LHCN-M2 (cell line): ENCODE results near the gene MBNL1. TPM values are rescaled to one million over a fixed set of nuclear protein-coding genes. Genes with fewer than 3 reads are reported as not detected.

Experiments used
- DNase-seq: peaks from one replicate; pipeline ENCODE4 v3.0.0-alpha.2; 2012; ENCODE audit warnings: low read depth
- total RNA-seq: library from RNA; depleted of rRNA; stranded (reverse); fragments of >200 nt; gene quantifications from 2 replicates; pipeline ENCODE4 v1.2.3, GENCODE V29; 2014

The MBNL1 gene
- total RNA-seq, 1 experiment from 2014 or later: 149 TPM

DNA sequence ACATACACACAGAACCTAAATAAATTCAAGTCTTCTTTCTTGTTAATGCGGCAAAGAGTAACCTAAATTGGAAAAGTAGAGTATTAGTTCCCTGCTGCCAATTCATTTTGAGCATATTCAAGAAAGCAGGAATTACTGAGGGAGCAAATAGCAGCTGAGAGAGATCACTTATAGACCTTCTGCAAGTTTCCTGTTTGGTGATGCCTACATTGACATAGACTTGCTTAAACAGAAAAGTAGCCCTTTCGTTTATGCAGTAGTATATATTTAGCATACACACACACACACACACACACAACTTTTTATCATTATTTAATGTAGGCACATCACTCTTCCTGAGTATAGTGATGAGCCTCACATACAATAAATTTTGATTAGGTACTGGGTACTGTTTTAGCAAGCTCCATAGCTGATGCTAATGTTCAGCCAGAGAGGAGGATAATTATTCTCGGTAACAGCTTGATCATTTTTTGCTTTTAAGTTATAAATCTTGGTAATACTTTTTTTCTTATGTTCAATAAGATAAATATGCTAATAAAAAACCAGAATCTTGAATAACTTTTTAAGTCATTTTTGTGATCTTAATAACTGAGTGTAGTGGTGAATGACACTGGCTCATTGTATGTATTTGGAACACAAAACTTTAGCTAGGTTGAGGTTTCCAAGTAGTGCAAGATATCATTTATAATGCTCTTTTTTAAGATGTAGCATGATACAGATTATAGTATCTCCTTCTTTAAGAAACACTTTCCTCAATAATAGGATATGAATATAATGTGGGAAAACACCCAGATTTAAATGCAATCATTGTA lies 174.7 kb downstream of the MBNL1 start:
- DNase-seq: no peak

DNA sequence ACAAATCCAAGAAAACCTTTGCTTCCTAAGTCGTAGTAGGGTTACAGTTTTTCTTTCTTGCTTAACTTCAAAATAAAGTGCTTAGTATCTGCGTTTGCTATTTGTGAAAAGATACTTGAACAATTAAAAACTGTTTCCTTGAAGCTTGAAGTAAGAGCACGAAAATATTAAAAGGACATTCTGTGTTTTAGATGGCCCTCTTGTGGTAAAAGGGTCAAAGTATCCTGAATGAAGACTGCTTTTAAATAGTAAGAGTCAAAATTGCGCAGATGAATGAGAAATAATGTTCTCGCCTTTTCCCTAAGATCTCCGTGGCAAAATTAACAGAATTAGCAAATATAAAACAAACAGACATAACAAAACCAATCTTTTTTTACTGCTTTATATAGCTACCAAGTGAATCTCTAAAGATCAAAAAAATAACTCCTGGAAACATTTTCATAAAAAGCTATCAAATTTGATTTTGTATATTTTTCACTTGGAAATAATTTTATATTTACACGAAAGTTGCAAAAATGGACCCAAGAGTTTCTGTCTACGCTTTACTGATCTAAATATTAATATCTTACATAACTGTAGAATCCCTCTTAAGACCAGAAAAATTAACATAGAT lies 175.4 kb downstream of the MBNL1 start:
- DNase-seq: peak; percentile 69

DNA sequence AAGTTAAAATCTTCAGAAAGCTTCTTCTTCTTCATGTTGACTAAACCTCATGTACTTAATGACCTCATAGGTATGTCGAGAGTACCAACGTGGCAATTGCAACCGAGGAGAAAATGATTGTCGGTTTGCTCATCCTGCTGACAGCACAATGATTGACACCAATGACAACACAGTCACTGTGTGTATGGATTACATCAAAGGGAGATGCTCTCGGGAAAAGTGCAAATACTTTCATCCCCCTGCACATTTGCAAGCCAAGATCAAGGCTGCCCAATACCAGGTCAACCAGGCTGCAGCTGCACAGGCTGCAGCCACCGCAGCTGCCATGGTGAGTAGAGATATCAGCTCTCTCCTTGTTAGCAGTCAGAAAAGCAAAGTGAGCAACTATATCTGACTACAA lies 176.5 kb downstream of the MBNL1 start:
- DNase-seq: no peak

DNA sequence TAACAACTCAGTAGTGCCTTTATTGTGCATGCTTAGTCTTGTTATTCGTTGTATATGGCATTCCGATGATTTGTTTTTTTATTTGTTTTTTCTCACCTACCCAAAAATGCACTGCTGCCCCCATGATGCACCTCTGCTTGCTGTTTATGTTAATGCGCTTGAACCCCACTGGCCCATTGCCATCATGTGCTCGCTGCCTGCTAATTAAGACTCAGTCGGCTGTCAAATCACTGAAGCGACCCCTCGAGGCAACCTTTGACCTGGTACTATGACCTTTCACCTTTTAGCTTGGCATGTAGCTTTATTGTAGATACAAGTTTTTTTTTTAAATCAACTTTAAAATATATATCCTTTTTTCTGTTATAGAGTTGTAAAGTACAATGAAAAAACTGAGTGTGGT lies 177.8 kb downstream of the MBNL1 start:
- no peak for DNase-seq

DNA sequence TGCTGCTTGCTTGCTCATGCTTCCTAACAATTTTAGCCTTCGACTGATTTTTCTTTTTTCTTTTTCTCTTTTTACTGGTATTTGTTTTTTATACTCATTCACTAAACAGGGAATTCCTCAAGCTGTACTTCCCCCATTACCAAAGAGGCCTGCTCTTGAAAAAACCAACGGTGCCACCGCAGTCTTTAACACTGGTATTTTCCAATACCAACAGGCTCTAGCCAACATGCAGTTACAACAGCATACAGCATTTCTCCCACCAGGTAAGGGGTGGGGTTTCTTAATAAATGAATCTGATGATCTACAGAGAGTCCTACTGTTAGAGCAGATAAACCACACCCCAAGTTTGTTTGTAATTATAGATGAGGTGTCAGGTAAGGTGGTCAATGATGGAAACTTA lies 178.8 kb downstream of the MBNL1 start:
- no peak for DNase-seq

DNA sequence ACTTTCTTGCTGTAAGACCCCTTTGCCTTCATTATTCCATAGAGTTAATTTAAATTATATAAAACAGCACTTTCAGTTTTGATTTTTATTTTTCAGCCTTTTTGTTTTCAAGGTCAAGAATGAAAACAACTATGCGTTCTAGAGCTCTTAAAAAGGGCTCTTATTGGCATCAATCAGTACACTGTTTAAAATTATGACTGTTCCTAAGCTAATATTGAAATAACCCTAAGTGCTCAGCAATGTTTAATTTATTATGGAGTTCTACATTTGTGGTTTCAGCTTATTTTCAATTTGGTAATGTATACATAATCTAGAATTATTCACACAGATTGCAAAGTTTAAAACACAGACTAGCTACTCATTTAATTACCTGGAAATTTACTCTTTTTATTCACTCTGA lies 179.4 kb downstream of the MBNL1 start:
- DNase-seq: no peak

DNA sequence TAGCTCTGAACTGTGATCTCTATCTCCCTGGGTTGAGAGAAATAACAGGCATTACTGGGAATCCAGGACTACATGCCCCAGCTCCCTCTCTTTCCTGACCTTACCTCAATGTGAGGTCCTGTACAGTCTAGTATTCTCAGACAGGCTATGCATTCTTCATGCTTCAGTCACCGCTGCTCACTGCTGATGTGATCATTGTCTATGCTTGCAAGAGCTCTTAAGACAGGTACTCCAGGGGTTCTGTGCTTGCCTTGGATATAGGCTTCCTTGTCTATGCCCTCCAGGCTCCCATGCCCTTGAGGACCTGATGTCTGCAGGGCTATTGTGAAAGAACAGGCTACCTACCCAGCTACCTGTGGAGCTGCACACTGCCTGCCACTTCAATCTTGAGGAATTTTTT lies 183.6 kb downstream of the MBNL1 start:
- no peak for DNase-seq

DNA sequence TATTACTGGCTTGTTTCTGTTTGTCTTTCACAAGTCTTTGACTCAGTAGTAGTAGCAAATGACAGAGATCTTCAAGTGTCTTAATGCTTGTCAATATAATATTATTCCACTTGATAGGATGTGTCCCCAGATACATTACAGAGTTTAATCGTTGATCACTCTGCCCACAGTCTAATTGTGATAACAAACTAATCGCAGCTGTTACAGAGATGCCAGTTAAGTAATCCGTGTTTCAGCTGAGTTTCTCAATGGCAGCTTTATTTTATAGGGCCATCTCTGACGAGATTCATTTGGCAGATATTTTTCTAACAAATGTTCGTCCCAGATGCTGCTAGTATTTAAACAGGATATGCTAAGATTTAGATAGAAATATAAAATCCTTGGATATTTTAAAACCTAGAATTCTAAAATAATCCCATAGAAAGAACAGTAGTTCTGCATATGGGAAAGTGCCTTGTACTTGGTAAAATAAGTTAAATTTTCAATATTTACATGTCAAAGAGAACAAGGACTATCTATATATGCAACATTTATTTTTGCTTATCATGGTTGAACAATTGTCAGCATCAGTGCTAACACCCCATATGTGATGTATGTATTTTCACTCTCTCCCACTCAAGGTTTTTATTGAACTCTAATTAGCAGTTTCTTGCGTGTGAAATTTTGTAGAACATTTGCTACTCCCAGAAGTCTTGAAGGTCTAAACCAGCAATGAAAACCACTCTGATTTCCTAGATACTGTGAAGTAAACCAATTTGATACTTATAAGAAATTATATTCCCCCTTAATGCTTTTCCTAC lies 185.5 kb downstream of the MBNL1 start:
- no peak for DNase-seq

DNA sequence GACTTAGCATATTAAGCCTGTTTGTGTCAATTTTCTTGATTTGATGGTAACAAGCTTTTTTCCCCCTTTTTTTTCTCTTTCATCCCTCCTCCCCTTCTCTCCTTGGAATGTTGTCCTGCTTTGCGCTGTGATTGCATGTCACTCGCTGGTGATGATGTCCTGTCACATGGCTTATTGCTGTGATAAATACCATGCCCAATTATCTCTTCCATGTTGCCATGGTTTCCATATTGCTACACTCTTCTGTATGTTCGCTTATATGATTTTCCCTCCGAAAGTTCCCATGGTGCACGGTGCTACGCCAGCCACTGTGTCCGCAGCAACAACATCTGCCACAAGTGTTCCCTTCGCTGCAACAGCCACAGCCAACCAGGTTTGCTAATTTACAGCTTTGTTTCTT lies 187.3 kb downstream of the MBNL1 start:
- DNase-seq: no peak

DNA sequence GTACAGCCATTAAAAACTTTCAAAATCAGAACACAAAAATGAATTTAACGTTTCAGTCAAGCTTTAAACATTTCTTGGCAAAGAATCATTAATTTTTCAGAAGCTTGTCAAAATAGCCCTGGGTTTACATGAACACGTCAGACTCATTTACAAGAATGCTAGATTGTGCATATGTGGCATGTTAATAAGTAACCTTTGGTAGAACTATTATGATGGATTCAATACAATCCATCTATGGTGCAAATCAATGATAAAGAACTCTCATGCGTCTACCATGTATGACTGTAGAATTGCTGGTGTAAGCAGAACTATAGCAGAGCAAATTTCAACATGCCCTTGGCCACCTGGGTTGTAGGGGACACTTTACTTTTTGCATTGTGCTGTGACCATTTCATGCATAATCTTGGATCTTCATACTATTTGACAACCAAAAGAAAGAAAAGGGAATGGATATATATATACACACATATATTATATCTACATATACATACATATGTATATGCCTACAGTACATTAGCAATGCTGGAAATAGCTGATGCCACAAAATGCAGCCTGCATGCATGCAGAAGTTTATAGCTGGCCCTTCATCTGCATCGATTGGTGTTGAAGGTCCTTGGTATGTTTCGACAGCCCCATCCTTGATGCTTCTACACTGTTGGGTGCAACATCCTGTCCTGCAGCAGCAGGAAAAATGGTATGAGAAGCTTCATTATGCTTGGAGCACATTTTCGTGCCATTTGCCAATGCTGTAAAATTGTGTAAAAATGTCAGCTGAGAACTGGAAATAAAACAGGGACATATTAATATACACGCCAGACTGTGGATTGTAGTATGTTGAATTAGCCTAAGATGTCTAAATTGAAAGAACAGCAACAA lies 189.0 kb downstream of the MBNL1 start:
- no peak for DNase-seq

DNA sequence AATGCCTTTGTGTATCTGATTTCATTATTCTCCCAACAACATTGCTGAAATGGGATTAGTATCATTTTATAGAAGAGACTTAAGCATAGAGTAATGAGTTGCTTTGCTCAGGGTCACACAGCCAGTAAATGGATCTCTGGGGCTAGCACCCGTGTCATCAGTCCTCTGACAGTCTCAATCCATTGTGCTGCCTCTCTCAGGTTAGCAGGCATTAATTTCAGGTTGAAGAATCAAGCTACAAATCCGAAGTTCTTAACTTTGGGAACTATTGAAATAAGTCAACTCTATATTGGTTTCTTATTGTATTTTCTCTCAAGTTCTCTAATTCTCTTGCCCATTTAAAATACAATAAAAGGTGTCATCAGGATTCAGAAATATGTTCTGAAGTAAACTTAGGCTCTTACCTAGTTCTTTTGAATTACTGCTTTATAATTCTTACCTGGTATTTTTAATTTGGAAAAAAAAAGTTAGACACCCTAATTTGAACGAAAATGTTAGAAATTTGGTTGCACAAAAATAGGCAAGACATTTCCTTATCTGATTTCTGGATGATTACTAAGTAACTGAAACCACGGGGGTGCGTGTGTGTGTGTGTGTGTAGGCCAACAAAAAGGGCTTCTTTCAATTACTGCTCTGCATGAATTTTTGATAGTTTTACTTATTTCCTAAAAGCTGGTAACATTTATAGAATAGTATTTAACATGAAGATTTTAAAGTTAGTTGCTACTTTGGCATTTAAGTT lies 189.8 kb downstream of the MBNL1 start:
- no peak for DNase-seq

DNA sequence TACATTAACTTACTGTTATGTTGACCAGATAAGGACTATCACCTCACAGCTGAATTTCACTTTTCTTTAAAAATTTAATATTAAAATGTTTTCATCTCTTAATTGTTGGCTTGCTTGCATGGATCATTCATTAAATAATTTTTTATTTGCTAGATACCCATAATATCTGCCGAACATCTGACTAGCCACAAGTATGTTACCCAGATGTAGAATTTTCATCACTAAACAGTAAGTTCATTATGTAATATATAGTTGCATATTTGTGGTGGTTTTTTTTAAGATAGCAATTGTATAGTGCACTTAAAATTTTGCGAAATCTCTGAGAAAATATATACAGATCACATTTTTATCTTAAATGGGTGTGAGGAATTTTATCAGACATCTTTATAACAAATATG lies 190.4 kb downstream of the MBNL1 start:
- no peak for DNase-seq

DNA sequence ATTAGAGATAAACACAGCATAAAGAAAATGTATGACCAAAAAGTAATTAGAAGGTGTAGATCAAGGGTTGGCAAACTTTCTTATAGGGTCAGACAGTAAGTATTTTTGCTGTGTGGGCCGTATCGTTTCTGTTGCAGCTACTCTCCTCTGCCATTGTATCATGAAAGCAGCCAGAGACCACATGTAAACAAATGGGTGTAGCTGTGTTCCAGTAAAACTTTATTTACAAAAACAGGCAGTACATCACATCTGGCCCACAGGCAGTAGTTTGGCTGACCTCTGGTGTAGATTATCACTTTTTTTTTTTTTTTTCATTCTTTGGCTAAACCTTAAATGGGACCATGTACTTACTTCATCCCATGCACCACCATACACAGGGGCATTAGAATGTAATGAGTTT lies 190.8 kb downstream of the MBNL1 start:
- DNase-seq: no peak

DNA sequence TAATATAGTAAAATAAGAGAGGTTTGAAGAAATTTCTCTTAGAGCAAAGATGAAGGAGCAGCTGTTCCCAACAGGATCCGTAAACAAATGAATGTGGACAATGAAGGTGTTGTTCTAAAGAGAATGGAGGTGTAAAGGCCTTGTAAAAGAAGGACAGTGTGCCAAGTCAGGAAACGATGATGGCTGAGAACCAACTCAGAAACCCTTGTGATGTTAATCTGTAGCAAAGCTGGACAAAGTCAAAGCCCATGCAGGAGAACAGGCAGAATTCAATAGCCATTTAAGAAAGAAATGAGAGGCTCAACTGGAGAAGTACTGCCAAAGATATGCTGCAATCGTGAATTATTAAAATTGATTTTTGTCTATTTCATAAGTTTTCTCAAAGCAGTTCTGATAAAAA lies 192.2 kb downstream of the MBNL1 start:
- DNase-seq: no peak

DNA sequence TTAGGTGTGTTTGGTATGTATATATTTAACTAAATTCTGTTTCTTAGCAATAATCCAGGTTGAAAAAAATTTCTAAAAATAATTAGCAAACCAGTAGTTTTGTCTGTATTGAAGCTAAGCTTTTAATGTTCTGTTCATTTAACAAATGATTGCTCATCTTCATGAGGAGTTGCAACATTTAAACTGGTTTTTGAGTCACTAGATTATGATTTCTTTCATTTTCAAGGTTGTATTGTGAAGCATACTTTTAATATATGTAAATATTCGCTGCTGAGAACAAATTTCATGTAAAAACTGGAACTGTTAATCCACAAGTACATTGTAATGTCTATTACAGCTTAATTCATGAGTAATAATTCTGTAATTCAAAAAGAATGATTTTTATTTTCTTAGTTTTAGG lies 192.7 kb downstream of the MBNL1 start:
- no peak for DNase-seq

DNA sequence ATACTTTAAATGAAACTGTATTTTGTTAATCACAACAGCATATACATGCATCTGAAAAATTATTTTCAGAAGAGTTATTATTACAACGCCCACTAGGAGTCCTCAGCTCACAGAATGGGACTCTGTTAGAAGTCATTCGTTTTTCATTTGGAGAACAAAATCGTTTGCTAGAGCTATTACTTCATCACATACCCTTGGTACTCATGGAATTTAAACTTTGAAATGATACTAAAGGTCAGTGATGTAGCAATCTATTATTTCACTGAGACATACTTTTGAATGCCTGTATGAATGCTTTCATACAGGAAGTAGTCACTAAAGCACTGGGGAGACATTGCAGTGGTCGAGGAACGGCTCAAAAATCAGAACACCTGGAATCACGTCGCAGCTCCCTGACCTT lies 198.1 kb downstream of the MBNL1 start:
- DNase-seq: peak; percentile 41

DNA sequence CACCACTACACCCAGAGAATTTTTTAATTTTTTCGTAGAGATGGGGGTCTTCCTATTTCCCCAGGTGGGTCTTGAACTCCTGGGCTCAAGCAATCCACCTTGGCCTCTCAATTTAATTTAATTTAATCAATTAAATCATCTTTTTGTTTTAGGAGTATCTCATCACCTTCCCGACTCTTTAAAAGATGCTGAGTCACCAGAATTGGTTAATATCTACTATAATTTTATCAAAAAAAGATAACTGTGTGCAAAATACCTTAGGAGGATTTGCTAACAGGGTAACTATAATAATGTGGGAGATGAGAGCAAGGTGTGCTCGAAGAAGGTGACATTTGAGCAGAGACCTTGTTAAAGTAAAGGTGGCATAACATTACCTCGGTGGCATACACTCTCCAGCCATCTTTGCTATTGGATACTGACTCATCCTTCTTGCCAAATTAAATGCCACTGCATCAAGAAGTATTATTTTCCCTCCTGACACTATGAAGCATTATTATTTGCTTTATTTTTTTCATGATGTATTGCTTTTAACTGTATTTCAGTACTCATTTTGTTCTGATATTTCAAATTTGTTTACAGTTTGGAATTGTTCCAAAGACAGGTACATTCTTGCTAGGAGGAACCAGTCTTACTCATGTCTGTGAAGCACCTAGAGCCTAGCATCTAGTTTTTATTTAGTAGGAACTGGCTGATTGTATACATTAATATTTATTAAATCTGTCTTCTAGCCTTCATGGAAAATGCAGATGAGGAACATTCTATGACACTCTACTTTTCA lies 200.7 kb downstream of the MBNL1 start:
- DNase-seq: no peak

DNA sequence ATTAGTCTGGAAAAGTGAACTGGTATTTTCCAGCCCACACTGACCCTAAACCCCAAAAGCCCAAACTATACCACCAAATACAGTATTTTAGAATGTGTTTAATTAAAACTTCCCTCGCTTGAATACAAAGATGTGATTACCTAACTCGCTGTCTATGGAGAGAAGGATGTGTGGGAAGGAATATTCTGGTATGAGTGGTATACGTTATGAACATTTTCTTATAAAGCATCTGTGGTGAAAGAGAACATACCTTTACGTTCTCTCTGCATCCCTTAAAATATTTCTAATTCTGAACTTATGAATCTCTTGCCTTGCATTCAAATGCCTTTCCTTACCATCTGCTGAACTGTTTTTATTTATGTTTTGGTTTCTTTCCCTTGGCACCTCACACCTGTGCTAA lies 201.4 kb downstream of the MBNL1 start:
- DNase-seq: no peak

DNA sequence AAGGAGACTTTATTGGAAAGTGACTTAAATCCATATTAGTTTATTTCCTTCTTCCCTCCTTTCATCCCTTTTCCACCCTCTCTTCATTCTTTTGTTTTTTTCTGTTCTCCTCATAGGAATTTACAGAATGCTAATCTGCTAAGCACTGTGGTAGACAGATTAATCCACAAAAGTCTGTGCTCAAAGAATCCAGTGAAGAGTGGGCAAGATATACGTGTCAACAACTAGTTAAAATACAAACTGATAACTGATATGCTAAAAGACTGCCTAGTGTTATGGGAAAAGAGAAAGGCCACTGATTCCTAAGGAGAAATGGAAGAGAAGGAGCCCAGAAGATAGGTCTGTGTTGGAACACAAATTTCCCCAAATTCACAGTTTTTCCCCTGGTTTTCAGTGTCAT lies 202.2 kb downstream of the MBNL1 start:
- DNase-seq: no peak
